ENCODE measurements around the gene POU6F1.

GRCh38 chr12:51185171-51185717 is 32.6 kb downstream of the POU6F1 start:
- TF ChIP-seq EZH2 (IDR thresholded peaks at IDR 0.05; ENCODE audit: insufficient read depth, poor library complexity, severe bottlenecking) (no peak), EZH2phosphoT487 (IDR thresholded peaks at IDR 0.05; ENCODE audit: insufficient read depth, low read depth) (no peak)

Measured in GM23248 (cell line).